Neural progenitor cell (in vitro differentiated cells): Measurements from ENCODE around the gene JAKMIP3.

ENCODE experiments used
- CTCF ChIP-seq: fragments of 200-600 bp; sonication (generic); IDR thresholded peaks from 2 replicates; pipeline ENCODE4 v1.5.1; 2017; ENCODE audit warnings: antibody characterized with exemption, mild to moderate bottlenecking
- EZH2phosphoT487 ChIP-seq: fragments of 200-600 bp; sonication (generic); IDR thresholded peaks from 2 replicates; pipeline ENCODE4 v1.6.1; 2017; ENCODE audit warnings: antibody characterized with exemption

DNA sequence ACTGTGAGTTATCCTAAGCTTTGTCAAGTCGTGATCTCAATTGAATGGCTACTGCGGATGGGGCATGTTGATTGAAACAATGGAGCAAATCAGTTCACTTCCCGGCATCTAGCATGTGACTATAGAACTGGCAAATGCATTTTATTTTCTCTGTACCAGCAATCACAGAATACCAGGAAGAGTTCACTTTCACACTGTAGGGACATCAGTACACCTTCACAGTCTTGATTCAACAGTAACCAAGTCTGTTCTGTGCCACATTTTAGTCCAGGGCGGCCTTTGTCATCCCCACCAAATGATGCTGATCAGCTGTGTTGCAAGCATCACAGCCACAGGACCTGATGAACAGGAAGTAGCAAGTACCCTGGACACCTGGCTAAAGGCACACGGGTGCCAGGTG, 32.1 kb upstream of the JAKMIP3 start:
- TF ChIP-seq CTCF (no peak), EZH2phosphoT487 (no peak)
